ENCODE data around the gene DOCK1.

GRCh38 chr10:127472976-127473375 lies 567.7 kb downstream of the DOCK1 start:
- TF ChIP-seq CTCF (IDR thresholded peaks at IDR 0.05) (no peak), EZH2phosphoT487 (IDR thresholded peaks at IDR 0.05) (no peak), EZH2 (IDR thresholded peaks at IDR 0.05) (no peak)
